ENCODE data around the gene CNGA2. TPM values are rescaled to one million over a fixed set of nuclear protein-coding genes. Genes with fewer than 3 reads are reported as not detected.

Gene CNGA2
- total RNA-seq, 4 donors from 2014 or later, result not detected

GRCh38 chrX:151712253-151712652 lies 22.3 kb upstream of the CNGA2 start:
- intact Hi-C loops (cut with DNase I; ENCODE audit: low total_unique reads), result no loop called here
- 20 to 44% methylated on average over 2 to 3 of the region's 3 CpGs for WGBS, 2 donors
- H3K4me3 ChIP-seq (ENCODE audit: low read depth, poor library complexity, severe bottlenecking), result no peak overlapping the region
- no peak for DNase-seq (ENCODE audit: low spot score in 2 of 2)
- TF ChIP-seq POLR2A (IDR thresholded peaks at IDR 0.05), result no peak
- TF ChIP-seq CTCF (IDR thresholded peaks at IDR 0.05), result no peak

- TF ChIP-seq POLR2A (IDR thresholded peaks at IDR 0.05) (no peak), CTCF (IDR thresholded peaks at IDR 0.05) (no peak)
- DNase-seq (ENCODE audit: low spot score in 2 of 2), result no peak
- 64 to 87% methylated on average over 2 to 3 of the region's 3 CpGs for WGBS, 2 donors
- intact Hi-C loops (cut with DNase I; ENCODE audit: low total_unique reads), result no loop called here
- no peak overlapping the region for H3K4me3 ChIP-seq (ENCODE audit: low read depth, poor library complexity, severe bottlenecking)
These were observed 20.7 kb upstream of the CNGA2 start for GRCh38 chrX:151713849-151714248.

GRCh38 chrX:151714362-151714761 lies 20.2 kb upstream of the CNGA2 start:
- WGBS, 2 donors, result 57 to 82% methylated on average over 5 of the region's 5 CpGs
- H3K4me3 ChIP-seq (ENCODE audit: low read depth, poor library complexity, severe bottlenecking), result no peak overlapping the region
- no peak for DNase-seq (ENCODE audit: low spot score in 2 of 2)
- intact Hi-C loops (cut with DNase I; ENCODE audit: low total_unique reads), result no loop called here
- TF ChIP-seq POLR2A (IDR thresholded peaks at IDR 0.05), result no peak
- TF ChIP-seq CTCF (IDR thresholded peaks at IDR 0.05), result no peak

- intact Hi-C loops (cut with DNase I; ENCODE audit: low total_unique reads), result no loop called here
- no peak within 1 kb of the TSS for H3K4me3 ChIP-seq (ENCODE audit: low read depth, poor library complexity, severe bottlenecking)
- WGBS, 2 donors, result 45 to 48% methylated on average over 3 of the region's 3 CpGs
- DNase-seq (ENCODE audit: low spot score in 2 of 2), result no peak
- TF ChIP-seq POLR2A (IDR thresholded peaks at IDR 0.05) (no peak), CTCF (IDR thresholded peaks at IDR 0.05) (no peak)
These were observed 18.8 kb upstream of the CNGA2 start, which contains the start of gene FATE1 for GRCh38 chrX:151715752-151716151. FATE1 (plus strand) TSS chrX:151716035; CDS start chrX:151716120, 85 bp downstream.

GRCh38 chrX:151722241-151722846 lies 12.2 kb upstream of the CNGA2 start:
- TF ChIP-seq CTCF (IDR thresholded peaks at IDR 0.05), result no peak

More at GRCh38 chrX:151722241-151722846, 12.2 kb upstream of the CNGA2 start:
- intact Hi-C loops (cut with DNase I; ENCODE audit: low total_unique reads), result no loop called here
- no peak for DNase-seq (ENCODE audit: low spot score in 2 of 2)
- 43 to 62% methylated on average over 22 to 24 of the region's 24 CpGs for WGBS, 2 donors
- H3K4me3 ChIP-seq (ENCODE audit: low read depth, poor library complexity, severe bottlenecking), result no peak overlapping the region
